Nucleus accumbens (tissue), 56 donors: ENCODE results near the gene ENTREP3.
A peak's percentile ranks its signal among the peaks of the same experiment; 100 is the strongest.
"Not testable (repeated sequence)": the region's sequence is repeated elsewhere in the genome, so short reads cannot be mapped to it uniquely, and the experiment has no call there.

Experiments
- DNase-seq, 56 donors: peaks; one replicate each; lab custom pipeline; 2025; lab: John Stamatoyannopoulos, UW

ENTREP3 gene, protein sequence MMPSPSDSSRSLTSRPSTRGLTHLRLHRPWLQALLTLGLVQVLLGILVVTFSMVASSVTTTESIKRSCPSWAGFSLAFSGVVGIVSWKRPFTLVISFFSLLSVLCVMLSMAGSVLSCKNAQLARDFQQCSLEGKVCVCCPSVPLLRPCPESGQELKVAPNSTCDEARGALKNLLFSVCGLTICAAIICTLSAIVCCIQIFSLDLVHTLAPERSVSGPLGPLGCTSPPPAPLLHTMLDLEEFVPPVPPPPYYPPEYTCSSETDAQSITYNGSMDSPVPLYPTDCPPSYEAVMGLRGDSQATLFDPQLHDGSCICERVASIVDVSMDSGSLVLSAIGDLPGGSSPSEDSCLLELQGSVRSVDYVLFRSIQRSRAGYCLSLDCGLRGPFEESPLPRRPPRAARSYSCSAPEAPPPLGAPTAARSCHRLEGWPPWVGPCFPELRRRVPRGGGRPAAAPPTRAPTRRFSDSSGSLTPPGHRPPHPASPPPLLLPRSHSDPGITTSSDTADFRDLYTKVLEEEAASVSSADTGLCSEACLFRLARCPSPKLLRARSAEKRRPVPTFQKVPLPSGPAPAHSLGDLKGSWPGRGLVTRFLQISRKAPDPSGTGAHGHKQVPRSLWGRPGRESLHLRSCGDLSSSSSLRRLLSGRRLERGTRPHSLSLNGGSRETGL

DNA sequence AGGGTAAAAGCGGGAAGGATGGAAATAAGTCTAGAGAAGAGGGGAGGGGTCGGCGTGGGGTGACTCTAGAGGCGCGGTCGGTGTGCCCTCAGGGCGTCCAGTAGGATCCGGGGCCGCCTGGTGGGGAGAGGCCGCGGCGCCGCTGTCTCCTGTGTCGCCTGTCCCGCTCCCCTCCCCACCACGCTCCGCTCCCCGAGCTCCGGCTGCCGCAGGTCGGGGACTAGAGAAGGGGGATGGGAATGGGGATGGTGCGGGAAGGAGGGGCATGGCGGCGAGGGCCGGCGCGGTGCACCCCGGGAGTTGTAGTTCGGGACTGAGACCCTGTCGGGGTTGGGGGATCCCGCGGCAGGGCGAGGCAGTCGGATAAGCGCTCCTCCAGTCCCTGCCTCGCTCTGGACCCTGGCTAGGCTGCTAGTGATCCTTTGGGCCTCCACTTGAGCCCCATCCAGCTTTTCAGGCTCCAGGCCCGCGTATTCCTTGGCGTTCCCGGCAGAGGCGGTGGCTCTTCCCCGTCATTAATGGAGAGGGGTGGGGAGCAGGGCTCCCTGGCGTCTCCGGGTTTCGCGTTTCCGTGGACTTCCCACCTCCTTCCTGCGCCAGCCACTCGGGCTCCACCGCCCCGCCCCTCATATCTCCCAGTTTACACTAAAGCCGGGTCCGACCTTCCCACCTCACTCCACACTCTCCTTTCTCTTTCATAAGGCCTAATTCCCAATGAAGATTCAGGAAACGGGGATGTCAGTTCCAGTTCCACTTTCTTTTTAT lies at the start of gene ENTREP3:
Gene ENTREP3 (minus strand): TSS at position 241 of the 765 bp plus-strand sequence. CDS start 606 bp downstream, outside the sequence.
- DNase-seq, result peak in 55 of 56 donors; percentile 40 to 92 (median 83)

DNA sequence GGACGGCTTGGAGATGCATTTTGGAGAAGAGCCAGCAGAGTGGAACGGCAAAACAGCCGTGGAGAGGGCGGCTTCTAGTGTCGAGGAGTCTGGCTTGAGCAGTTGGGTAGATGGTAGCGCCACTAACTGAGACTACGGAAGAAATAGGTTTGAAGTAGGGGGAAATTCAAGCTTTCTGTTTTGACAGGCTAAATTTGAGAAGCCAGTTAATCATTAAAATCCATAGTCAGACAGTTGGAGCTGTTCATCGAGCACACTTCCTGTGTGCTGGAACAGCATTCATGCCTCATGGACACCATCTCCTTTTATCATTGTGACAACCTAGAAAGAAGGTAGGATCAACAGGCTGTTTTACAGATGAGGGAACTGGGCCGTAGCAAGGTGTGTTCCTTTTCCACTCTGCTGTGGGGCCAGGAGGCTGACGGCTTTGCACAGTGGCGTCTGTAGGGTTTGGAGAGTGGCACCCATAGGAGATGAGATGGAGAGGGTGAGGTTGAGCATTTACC lies 49.3 kb upstream of the ENTREP3 start:
- DNase-seq, result no peak

DNA sequence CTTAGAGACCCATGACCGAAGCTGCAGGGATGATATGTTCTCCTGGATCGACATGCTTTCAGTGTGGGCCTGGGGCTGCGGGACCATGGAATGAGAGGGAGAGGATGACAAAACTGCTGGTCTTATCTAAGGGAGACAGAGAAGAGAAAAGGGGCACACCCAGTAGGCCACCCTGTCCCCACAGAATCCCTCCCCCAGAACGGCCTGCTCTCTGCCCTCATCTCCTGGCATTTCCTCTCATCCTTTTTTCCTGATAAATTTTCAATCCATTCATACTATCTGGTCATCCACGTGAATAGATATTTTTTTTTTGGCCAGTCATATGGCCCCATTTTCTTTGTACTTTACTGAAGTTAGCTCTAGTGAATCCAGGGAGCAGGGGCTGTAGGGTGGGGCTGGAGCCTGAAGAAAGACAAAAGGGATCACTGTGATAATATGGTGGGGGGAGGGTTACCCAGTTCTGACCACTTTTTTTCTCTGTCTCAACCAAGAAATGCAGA lies 46.1 kb upstream of the ENTREP3 start, which contains the start of gene PKLR:
Gene PKLR (minus strand): TSS at position 97 of the 500 bp plus-strand sequence. CDS start 43 bp downstream, at position 54.
- no peak for DNase-seq

DNA sequence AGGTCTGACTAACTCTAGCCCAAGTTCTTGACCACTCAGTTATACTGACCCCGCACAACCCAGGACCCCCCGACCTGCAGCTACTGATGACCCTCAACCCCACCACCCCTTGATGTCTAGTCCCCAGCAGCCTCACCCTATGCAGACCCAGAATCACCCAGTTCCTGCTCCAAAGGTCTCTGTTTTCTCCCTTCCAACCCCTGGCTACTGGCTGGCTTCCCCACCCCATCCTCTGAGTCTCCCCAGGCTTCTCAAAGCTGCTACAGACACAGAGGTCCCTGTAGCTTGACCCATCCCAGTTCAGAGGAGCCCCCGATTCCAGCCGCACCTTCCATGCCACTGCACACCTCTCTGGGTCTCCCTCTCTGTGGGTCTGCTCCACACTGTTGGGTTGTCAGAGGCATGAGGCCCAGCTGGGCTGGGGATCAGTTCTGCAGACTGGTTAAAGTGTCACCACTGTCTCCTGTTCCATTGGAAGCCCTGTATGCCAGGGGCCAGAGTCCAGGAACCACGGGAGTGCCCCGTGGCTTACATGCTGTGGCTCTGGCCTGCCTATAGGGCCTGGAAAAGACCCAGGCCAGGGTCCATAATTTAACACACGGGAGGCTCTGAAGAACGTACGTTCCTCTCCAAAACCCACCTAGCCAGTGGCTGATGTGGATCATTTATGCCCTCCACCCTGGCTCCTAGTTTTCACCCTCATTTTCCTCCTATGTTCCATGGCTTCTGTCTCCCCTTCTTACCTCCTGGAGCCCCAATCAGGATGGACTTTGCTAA lies 45.5 kb upstream of the ENTREP3 start:
- DNase-seq, result no peak

DNA sequence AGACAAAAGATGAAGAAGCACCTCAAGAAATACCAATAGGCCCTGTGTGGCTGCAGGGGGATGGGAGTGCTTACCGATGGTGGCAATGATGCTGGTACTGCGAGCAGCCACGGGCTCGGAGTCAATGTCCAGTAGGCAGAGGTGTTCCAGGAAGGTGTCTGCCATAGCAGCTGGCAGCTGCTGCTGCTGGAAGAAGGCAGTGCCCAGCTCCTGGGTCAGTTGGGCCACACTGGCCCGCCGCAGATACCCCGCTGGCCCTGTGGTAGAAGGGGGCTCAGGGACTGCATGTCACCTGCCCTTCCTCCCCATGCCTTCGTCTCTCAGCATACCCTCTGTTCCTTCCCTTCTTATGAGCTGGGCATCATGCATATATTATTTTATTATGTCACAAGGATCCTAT lies 44.7 kb upstream of the ENTREP3 start:
- DNase-seq, result no peak

DNA sequence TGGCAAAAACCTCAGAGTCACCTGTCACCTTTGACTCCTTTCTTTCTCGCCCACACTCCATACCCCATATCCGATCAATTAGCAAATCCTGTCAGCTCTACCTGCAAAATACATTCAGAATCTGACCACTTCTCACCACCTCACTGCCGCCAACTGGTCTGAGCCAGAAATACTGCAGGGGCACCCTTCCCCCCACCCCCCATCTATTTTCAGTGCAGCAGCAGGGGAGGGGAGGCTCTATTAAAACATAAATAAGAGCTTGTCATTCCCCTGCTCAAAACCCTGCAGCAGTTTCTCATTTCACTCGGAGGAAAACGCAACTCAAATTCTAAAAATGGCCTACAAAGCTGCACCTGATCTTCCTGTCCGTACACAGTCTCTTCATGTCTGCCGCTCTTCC lies 42.1 kb upstream of the ENTREP3 start:
- DNase-seq, result no peak

DNA sequence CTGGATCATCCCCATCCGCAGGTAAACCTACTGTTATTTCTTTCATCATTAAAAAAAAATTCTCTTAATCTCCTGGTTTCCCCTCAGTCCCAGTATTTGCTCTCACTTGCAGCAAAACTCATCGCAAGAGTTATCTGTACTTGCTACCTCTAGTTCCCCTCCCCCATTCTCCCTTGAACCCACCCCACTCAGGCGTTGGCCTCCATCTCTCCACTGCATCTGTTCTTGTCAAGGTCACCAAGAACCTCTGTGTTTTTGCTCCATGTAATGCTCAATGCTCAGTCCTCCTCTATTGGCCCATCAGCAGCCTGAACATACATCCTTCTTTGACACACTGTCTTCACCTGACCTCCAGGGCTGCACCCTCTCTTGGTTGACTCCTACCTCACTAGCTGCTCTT lies 41.4 kb upstream of the ENTREP3 start:
- DNase-seq, result no peak

DNA sequence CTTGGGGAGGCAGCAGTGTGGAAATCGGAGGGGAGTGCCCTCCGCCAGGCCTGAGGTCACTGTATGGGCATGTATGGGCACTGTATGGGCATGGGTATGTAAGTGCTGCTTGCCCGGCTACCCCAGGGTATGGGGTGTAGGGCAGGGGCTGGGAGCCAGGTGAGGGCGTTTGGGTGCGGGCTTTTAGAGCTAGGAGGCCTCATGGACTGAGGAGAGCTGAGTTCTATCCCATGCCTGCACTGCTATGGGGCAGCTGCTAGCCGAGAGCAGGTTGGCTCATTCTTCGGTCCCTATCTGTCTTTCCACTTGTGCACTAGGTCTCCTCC lies 40.6 kb upstream of the ENTREP3 start:
- DNase-seq, result no peak

DNA sequence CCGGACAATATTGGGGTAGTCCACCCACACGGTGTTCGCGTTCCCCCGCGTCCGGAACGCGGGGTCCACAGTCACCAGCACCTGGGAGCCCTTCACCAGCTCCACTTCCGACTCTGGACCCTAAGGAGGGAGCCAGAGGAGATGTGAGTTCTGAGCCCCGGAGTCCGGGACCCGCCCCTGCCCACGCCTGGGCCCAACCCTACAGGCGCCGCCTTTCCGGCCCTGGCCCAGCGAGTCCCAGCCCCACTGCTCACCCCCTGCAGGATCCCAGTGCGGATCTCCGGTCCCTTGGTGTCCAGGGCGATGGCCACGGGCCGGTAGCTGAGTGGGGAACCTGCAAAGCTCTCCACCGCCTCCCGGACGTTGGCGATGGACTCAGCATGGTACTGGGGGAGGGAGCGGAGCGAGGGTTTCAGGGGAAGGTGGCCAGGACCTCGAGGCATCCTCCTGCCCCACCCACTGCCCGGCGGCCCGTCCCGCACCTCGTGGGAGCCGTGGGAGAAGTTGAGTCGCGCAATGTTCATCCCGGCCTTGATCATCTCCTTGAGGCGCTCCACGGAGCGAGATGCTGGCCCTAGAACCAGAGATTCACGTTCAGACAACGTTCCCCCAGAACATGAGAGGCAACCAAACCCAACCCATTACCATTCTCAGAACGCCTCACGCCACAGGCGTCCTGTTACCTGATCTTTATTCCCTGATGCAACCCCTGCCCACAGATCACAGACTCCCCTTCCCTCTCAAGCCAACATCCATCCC lies 40.1 kb upstream of the ENTREP3 start:
- DNase-seq, result no peak

DNA sequence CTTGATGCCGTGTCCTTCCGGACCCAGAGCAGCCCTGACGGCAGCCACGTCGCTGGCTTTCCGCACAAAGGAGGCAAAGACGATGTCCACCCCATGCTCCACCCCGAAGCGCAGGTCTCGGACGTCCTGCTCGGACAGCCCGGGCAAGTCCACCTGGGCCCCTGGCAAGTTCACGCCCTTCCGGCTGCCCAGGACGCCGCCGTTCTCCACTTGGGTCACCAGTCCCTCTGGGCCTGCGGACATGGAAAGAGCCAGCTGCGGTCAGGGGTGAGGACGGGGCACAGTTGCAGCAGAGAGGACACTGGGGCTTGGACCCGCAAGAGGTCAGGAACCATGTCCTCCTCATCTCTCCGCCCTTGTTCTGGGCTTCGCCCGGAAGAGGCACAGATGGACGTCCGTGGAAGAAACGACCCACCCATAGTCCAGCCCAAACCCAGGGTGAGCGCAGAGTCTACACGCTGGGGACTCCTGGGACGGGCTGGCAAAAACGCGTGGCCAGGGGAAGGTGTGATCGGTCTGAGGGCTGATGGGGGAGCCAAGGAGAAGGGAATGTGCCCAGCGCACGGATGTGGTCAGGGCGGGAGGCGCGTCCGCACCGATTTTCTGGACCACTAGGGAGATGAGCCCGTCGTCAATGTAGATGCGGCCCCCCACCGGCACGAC lies 39.4 kb upstream of the ENTREP3 start:
- DNase-seq, result no peak

DNA sequence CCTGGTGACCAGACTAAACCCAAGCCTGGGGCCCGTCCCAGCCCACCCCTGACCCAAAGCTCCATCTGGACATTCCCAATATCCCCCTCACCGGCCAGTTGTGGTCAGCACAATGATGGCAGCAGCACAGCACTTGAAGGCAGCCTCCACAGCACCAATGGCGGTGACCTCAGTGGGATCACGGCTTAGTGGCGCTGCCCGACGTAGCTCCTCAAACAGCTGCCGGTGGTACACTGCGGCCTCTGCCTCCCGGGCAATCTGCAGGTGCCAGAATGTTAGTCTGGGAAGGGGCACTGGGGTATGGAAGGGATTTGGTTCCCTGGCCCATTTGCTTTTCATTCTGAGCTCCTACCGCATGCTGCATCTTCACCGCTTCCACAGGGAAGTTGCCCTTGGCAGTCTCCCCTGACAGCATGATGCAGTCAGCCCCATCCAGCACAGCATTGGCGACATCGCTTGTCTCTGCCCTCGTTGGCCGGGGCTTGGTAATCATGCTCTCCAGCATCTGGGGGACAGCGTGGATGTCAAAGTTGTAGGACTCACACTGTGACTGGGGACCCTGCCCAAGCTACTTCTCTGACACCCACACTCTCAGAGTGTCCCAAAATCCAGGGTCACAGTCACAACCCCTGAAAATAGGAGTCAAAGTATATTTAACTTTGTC lies 37.9 kb upstream of the ENTREP3 start:
- DNase-seq, result no peak

DNA sequence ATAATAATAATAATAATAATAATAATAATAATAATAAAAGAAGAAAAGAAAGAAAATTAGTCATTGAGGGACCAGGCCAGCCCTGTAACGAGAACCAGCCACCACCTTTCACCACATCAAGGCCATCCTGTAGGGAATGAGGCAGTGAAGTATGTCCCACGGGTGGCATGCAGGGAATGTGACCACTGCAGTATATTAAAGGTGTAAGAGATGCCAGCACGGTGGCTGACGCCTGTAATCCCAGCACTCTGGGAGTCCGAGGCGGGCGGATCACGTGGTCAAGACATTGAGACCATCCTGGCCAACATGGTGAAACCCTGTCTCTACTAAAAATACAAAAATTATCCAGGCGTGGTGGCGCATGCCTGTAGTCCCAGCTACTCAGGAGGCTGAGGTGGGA lies 35.7 kb upstream of the ENTREP3 start:
- not testable (repeated sequence) for DNase-seq

DNA sequence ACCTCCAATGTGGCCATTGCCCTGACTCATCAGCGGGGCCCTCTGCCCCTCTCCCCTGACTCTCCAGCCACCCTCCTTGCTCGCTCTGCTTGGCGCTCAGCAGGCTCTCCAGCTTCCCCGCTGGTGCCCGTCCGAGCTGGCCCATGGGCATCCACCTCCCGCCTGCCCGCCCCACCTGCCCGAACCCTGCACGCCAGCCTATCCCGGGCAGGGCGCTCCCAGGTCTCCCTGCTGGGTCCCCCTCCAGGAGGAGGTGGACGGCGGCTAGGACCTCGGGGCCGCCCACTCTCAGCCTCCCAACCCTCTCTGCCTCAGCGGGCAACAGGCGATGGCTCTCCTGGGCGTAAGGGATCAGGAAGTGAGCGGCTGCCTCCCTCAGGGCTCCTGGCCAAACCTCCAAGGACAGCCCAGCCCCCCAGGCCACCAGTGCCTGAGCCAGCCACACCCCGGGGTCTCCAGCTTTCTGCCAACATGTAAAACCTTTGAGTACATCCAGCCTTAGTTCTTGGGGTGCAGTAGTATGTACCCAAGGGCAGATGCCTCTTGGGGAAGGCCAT lies 32.8 kb upstream of the ENTREP3 start:
- no peak for DNase-seq

DNA sequence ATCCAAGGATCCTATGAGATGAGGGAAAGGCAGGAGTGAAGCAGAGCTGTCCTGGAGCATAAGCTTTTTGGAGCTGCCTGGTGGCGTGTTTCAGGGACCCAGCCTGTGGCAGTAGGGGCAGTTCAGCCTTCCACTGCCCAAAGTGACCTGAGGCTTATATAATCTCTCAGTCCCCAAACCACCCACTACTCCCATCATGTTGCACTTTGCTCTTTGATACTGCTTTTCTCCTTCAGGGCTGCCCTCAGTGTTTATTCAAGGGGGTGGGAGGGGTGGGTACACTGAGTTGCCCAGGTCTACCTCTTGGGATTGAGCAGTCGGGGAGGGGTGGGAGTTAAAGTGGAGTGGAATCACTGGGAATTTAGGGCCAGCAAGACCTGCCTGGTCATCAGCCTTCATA lies 31.3 kb upstream of the ENTREP3 start:
- no peak for DNase-seq

DNA sequence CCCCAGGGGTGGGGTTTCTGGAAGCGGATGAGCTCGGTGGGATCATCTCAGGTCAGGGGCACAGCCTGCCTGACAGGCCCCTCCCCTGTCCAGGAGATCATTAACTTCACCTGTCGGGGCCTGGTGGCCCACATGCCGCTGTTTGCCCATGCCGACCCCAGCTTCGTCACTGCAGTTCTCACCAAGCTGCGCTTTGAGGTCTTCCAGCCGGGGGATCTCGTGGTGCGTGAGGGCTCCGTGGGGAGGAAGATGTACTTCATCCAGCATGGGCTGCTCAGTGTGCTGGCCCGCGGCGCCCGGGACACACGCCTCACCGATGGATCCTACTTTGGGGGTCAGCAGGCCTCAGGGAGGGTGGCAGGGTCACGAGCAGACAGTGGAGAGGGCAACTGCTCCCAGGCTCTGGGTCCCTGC lies 30.4 kb upstream of the ENTREP3 start:
- no peak for DNase-seq

DNA sequence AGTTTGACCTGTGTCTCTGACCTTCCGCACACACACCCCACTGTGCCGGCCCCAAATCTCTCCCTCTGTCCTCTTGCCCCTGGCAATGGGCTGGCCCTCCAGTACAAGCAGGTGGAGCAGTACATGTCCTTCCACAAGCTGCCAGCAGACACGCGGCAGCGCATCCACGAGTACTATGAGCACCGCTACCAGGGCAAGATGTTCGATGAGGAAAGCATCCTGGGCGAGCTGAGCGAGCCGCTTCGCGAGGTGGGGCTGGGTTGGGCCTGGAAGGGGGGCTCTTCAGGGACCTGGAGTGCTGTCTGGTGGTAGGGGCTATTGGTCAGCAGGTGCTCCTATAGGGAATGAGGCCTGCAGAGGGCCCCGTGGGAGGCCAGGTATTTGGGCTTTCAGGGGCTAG lies 29.8 kb upstream of the ENTREP3 start:
- DNase-seq, result no peak

DNA sequence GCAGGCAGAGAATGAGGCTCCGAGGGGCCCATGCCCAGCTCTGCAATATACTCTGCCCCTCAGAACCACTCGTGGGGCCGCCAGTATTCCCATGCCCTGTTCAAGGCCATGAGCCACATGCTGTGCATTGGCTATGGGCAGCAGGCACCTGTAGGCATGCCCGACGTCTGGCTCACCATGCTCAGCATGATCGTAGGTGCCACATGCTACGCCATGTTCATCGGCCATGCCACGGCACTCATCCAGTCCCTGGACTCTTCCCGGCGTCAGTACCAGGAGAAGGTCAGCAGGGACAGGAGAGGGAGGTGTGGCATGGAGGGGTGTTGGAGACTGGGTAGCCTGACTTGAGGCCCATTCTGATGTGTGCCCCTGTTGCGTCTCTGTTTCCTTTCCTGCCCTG lies 29.2 kb upstream of the ENTREP3 start:
- no peak for DNase-seq
